ENCODE data around the gene GPX1. TPM values are rescaled to one million over a fixed set of nuclear protein-coding genes. Genes with fewer than 3 reads are reported as not detected.
"Not testable (repeated sequence)": the region's sequence is repeated elsewhere in the genome, so short reads cannot be mapped to it uniquely, and the experiment has no call there.

GPX1 gene
- polyA plus RNA-seq (2013, experiment 1 of 2), result 225 TPM
- polyA plus RNA-seq (2013, experiment 2 of 2), result 168 TPM

DNA sequence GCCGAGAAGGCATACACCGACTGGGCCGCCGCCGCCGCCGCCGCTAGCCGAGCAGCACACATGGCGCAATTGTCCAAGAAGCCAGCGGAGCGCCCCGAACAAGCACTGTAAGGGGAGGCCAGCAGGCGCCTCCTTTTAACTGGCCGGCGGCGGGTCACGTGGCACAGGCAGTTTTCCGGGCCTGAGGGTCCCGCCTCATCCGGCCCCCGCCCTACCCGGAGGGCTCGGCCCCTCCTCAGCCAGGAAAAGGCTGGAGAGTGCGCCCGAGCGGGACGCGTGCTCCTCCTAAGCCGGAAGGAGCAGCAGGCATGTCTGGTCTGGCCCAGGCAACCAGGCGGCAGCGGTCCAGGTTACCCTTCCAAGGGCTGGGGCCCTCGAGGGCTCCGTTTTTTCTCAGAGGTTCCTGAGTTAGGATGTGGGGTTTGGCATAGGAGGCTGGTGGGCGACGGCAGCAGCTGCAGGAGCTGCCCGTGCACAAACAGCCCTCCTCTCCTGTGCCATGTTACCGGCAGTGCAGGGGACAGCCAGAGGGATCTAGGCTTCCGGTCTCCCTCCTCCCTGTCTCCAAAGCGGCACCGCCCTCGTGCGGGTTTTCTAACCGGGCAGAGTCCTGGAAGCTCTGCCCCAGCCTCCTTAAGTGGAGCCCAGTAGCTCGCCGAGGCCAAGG, at the start of gene GPX1:
Gene GPX1 (minus strand): TSS at position 137 of the 667 bp plus-strand sequence. CDS start 75 bp downstream, at position 62.
- Histone ChIP-seq H3K27ac (ENCODE audit: low read depth, low read length, severe bottlenecking) (peak within 1 kb of the TSS; percentile 92), H3K4me3 (ENCODE audit: extremely low read depth, insufficient read depth, low read length, poor library complexity, severe bottlenecking) (peak within 1 kb of the TSS; percentile 66), H3K36me3 (ENCODE audit: control insufficient read depth, insufficient read depth, low read length) (peaks cover 71% of the 10 kb centered on the region), H3K4me1 (ENCODE audit: control insufficient read depth, insufficient read depth, low read length, poor library complexity, severe bottlenecking) (peaks cover 19% of the 10 kb centered on the region), H3K9me3 (ENCODE audit: control insufficient read depth, low read length) (no peaks in the 10 kb centered on the region)
- WGBS, 2 experiments (ENCODE audit: insufficient coverage in 2 of 2), result 1 to 2% methylated on average over 23 to 32 of the region's 46 CpGs

DNA sequence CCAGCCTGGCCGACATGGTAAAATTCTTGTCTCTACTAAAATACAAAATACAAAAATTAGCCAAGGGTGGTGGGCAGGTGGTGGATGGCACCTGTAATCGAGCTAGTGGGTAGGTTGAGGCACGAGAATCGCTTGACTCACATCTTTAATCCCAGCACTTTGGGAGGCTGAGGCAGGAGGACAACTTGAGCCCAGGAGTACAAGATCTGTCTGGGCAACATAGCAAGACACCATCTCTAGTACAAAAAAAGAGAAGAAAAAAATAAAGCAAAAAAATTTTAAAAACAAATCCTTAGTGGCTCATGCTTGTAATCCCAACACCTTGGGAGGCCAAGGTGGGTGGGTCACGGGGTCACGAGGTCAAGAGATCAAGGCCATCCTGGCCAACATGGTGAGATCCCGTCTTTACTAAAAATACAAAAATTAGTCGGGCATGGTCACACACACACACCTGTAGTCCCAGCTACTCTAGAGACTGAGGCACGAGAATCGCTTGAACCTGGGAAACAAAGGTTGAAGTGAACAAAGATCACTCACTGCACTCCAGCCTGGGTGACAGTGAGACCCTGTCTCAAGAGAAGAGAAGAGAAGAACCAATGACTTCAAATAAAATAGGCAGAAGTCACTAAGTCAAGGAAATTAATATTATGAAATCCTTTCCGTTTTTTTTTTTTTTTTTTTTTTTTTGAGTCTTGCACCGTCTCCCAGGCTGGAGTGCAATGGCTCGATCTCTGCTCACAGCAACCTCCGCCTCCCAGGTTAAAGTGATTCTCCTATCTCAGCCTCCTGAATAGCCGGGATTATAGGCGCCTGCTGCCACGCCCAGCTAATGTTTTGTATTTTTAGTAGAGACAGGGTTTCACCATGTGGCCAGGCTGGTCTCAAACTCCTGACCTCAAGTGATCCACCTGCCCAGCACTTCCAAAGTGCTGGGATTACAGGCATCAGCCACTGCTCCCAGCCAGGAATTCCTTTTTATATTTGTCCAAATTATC, 48.7 kb upstream of the GPX1 start:
- H3K9me3 ChIP-seq (ENCODE audit: control insufficient read depth, low read length), result no peaks in the 10 kb centered on the region
- no peak overlapping the region for H3K27ac ChIP-seq (ENCODE audit: low read depth, low read length, severe bottlenecking)
- 93 to 94% methylated on average over 9 of the region's 17 CpGs for WGBS, 2 experiments (ENCODE audit: insufficient coverage in 2 of 2)
- H3K4me1 ChIP-seq (ENCODE audit: control insufficient read depth, insufficient read depth, low read length, poor library complexity, severe bottlenecking), result peaks cover 3% of the 10 kb centered on the region
- H3K36me3 ChIP-seq (ENCODE audit: control insufficient read depth, insufficient read depth, low read length), result peaks cover 31% of the 10 kb centered on the region
- no peak overlapping the region for H3K4me3 ChIP-seq (ENCODE audit: extremely low read depth, insufficient read depth, low read length, poor library complexity, severe bottlenecking)

GRCh38 chr3:49405570-49405969, 47.4 kb upstream of the GPX1 start:
- H3K36me3 ChIP-seq (ENCODE audit: control insufficient read depth, insufficient read depth, low read length), result peaks cover 41% of the 10 kb centered on the region
- not testable (repeated sequence) for H3K9me3 ChIP-seq (ENCODE audit: control insufficient read depth, low read length); H3K27ac ChIP-seq (ENCODE audit: low read depth, low read length, severe bottlenecking); H3K4me1 ChIP-seq (ENCODE audit: control insufficient read depth, insufficient read depth, low read length, poor library complexity, severe bottlenecking); H3K4me3 ChIP-seq (ENCODE audit: extremely low read depth, insufficient read depth, low read length, poor library complexity, severe bottlenecking)
- WGBS, 2 experiments (ENCODE audit: insufficient coverage in 2 of 2), result 82 to 100% methylated on average over 2 to 6 of the region's 9 CpGs

DNA sequence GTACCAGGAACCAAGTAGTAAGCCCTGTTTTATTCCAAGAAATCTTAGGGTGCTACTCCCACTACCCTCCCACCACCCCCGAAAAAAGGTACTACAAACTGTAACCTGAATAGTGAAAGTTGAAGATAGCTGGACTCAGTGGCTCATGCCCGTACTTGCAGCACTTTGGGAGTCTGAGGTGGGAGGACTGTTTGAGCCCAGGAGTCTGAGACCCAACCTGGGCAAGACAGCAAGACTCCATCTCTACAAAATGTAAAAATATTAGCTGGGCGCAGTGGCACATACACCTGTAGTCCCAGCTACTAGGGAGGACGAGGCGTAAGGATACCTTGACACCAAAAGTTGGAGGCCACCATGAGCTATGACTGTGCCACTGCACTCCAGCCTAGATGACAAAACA, 45.7 kb upstream of the GPX1 start:
- Histone ChIP-seq H3K27ac (ENCODE audit: low read depth, low read length, severe bottlenecking) (peak overlapping the region; percentile 16), H3K9me3 (ENCODE audit: control insufficient read depth, low read length) (no peaks in the 10 kb centered on the region), H3K4me1 (ENCODE audit: control insufficient read depth, insufficient read depth, low read length, poor library complexity, severe bottlenecking) (peaks cover 3% of the 10 kb centered on the region), H3K36me3 (ENCODE audit: control insufficient read depth, insufficient read depth, low read length) (peaks cover 32% of the 10 kb centered on the region), H3K4me3 (ENCODE audit: extremely low read depth, insufficient read depth, low read length, poor library complexity, severe bottlenecking) (no peak overlapping the region)
- 90 to 100% methylated on average over 2 to 4 of the region's 5 CpGs for WGBS, 2 experiments (ENCODE audit: insufficient coverage in 2 of 2)

GRCh38 chr3:49401766-49402165, 43.6 kb upstream of the GPX1 start:
- peaks cover 51% of the 10 kb centered on the region for H3K36me3 ChIP-seq (ENCODE audit: control insufficient read depth, insufficient read depth, low read length)
- no peaks in the 10 kb centered on the region for H3K9me3 ChIP-seq (ENCODE audit: control insufficient read depth, low read length)
- no peaks in the 10 kb centered on the region for H3K4me1 ChIP-seq (ENCODE audit: control insufficient read depth, insufficient read depth, low read length, poor library complexity, severe bottlenecking)
- 86 to 100% methylated on average over 1 of the region's 2 CpGs for WGBS, 2 experiments (ENCODE audit: insufficient coverage in 2 of 2)
- H3K27ac ChIP-seq (ENCODE audit: low read depth, low read length, severe bottlenecking), result no peak overlapping the region
- H3K4me3 ChIP-seq (ENCODE audit: extremely low read depth, insufficient read depth, low read length, poor library complexity, severe bottlenecking), result no peak overlapping the region

DNA sequence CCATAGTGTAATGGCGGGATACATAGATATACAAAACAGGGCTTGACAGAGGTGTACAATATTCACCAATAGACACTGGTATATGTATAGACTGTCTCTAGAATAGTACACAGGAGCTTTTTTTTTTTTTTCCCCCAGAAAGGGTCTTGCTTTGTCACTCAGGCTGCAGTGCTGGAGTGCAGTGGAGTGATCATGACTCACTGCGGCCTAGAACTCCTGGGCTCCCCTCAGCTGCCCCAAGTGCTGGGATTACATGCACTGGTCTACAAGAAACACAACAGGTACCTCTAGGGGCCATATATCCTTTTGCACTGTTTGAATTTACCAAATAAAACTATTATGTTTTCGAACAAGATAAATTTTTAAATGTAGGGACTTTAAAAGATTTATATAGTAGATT, 41.3 kb upstream of the GPX1 start:
- Histone ChIP-seq H3K9me3 (ENCODE audit: control insufficient read depth, low read length) (no peaks in the 10 kb centered on the region), H3K27ac (ENCODE audit: low read depth, low read length, severe bottlenecking) (no peak overlapping the region), H3K4me3 (ENCODE audit: extremely low read depth, insufficient read depth, low read length, poor library complexity, severe bottlenecking) (no peak overlapping the region), H3K4me1 (ENCODE audit: control insufficient read depth, insufficient read depth, low read length, poor library complexity, severe bottlenecking) (no peaks in the 10 kb centered on the region), H3K36me3 (ENCODE audit: control insufficient read depth, insufficient read depth, low read length) (peaks cover 70% of the 10 kb centered on the region)
- WGBS, 2 experiments (ENCODE audit: insufficient coverage in 2 of 2), result 100% methylated on average over 1 of the region's 3 CpGs

DNA sequence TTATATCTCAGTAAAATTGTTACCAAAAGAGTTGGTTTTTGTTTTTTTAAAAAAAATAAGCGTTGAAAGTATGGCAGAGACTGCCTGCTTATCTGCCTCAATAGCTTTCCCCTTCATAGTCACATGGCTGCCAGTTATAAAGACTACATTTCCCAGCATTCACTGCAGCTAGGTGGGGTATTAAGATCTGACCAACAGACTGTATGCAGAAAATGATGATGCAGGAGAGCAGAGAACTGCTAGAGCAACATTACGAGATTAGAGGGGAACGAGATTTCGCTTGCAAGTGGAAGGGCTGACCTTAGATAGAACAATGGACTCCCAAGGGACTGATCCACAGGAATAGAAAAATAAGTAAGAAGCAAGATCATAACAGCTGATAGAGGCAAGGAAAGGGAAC, 39.3 kb upstream of the GPX1 start:
- Histone ChIP-seq H3K9me3 (ENCODE audit: control insufficient read depth, low read length) (no peaks in the 10 kb centered on the region), H3K27ac (ENCODE audit: low read depth, low read length, severe bottlenecking) (no peak overlapping the region), H3K4me3 (ENCODE audit: extremely low read depth, insufficient read depth, low read length, poor library complexity, severe bottlenecking) (no peak overlapping the region), H3K36me3 (ENCODE audit: control insufficient read depth, insufficient read depth, low read length) (peaks cover 66% of the 10 kb centered on the region), H3K4me1 (ENCODE audit: control insufficient read depth, insufficient read depth, low read length, poor library complexity, severe bottlenecking) (no peaks in the 10 kb centered on the region)
- 91 to 95% methylated on average over 3 of the region's 4 CpGs for WGBS, 2 experiments (ENCODE audit: insufficient coverage in 2 of 2)

GRCh38 chr3:49391310-49391709, 33.2 kb upstream of the GPX1 start:
- not testable (repeated sequence) for H3K27ac ChIP-seq (ENCODE audit: low read depth, low read length, severe bottlenecking); H3K4me1 ChIP-seq (ENCODE audit: control insufficient read depth, insufficient read depth, low read length, poor library complexity, severe bottlenecking); H3K4me3 ChIP-seq (ENCODE audit: extremely low read depth, insufficient read depth, low read length, poor library complexity, severe bottlenecking); H3K9me3 ChIP-seq (ENCODE audit: control insufficient read depth, low read length)
- H3K36me3 ChIP-seq (ENCODE audit: control insufficient read depth, insufficient read depth, low read length), result peaks cover 62% of the 10 kb centered on the region
- 84 to 96% methylated on average over 4 to 10 of the region's 10 CpGs for WGBS, 2 experiments (ENCODE audit: insufficient coverage in 2 of 2)

GRCh38 chr3:49389297-49389696, 31.1 kb upstream of the GPX1 start:
- WGBS, 2 experiments (ENCODE audit: insufficient coverage in 2 of 2), result 97 to 100% methylated on average over 1 to 6 of the region's 6 CpGs
- Histone ChIP-seq H3K27ac (ENCODE audit: low read depth, low read length, severe bottlenecking) (no peak overlapping the region), H3K9me3 (ENCODE audit: control insufficient read depth, low read length) (no peaks in the 10 kb centered on the region), H3K4me3 (ENCODE audit: extremely low read depth, insufficient read depth, low read length, poor library complexity, severe bottlenecking) (no peak overlapping the region), H3K36me3 (ENCODE audit: control insufficient read depth, insufficient read depth, low read length) (peaks cover 42% of the 10 kb centered on the region), H3K4me1 (ENCODE audit: control insufficient read depth, insufficient read depth, low read length, poor library complexity, severe bottlenecking) (no peaks in the 10 kb centered on the region)

DNA sequence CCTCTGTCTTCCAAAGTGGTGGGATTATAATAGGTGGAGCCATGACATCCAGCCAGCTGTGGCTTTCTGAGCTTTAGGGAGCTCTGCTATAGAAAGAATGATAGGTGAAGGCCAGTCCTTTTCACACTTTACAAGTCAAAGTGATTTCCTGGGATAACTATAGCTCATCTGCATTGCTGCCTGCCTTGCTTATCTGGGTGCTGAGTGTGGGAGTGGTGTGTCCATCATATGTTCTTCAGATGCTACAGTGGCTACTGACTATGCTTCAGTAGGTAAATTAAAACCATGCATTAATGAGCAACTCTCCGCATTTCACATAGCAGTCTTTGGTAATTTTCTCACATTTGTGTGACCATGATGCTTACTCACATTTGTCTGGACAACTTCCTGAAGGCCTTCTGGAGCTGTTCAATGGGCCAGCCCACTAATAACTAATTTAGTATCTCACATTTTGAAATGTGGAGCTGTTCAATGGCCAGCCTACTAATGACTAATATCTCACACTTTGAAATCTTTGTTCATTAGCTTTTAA, 30.2 kb upstream of the GPX1 start:
- no peaks in the 10 kb centered on the region for H3K9me3 ChIP-seq (ENCODE audit: control insufficient read depth, low read length)
- WGBS, 2 experiments (ENCODE audit: insufficient coverage in 2 of 2), result 91 to 100% methylated on average over 1 of the region's 1 CpG
- no peak overlapping the region for H3K27ac ChIP-seq (ENCODE audit: low read depth, low read length, severe bottlenecking)
- H3K4me1 ChIP-seq (ENCODE audit: control insufficient read depth, insufficient read depth, low read length, poor library complexity, severe bottlenecking), result no peaks in the 10 kb centered on the region
- H3K36me3 ChIP-seq (ENCODE audit: control insufficient read depth, insufficient read depth, low read length), result peaks cover 40% of the 10 kb centered on the region
- no peak overlapping the region for H3K4me3 ChIP-seq (ENCODE audit: extremely low read depth, insufficient read depth, low read length, poor library complexity, severe bottlenecking)
